HUES64 (cell line): ENCODE results near the gene CACNA1C.

Experiments
- H3K27ac ChIP-seq: 2 replicates; pipeline ENCODE4 v1.7.0; 2013; ENCODE audit warnings: low read depth, low read length, inconsistent platforms
- H3K27me3 ChIP-seq: 2 replicates; pipeline ENCODE4 v1.6.1; 2013; ENCODE audit warnings: mild to moderate bottlenecking, low read length; ENCODE audit not compliant: insufficient read depth
- H3K36me3 ChIP-seq: 2 replicates; pipeline ENCODE4 v1.6.1; 2013; ENCODE audit warnings: mild to moderate bottlenecking, low read length; ENCODE audit not compliant: insufficient read depth
- H3K4me1 ChIP-seq: 2 replicates; pipeline ENCODE4 v1.6.1; 2013; ENCODE audit warnings: mild to moderate bottlenecking, low read length, moderate library complexity; ENCODE audit not compliant: insufficient read depth
- H3K4me3 ChIP-seq: 2 replicates; pipeline ENCODE4 v1.5.1; 2013; ENCODE audit warnings: mild to moderate bottlenecking, low read length, moderate library complexity
- H3K9ac ChIP-seq: 2 replicates; pipeline ENCODE4 v1.6.1; 2013; ENCODE audit warnings: mild to moderate bottlenecking, low read depth, low read length
- H3K9me3 ChIP-seq: 2 replicates; pipeline ENCODE4 v1.6.1; 2013; ENCODE audit warnings: low read depth, low read length; ENCODE audit not compliant: insufficient read depth
- WGBS: fragments of 150-250, 120-280 bp; methylation state at CpG from one replicate; pipeline ENCODE4 v1.1.7; 2013; ENCODE audit warnings: missing lambda C conversion rate; 5-methylcytosine and 5-hydroxymethylcytosine counted together

Gene CACNA1C

DNA sequence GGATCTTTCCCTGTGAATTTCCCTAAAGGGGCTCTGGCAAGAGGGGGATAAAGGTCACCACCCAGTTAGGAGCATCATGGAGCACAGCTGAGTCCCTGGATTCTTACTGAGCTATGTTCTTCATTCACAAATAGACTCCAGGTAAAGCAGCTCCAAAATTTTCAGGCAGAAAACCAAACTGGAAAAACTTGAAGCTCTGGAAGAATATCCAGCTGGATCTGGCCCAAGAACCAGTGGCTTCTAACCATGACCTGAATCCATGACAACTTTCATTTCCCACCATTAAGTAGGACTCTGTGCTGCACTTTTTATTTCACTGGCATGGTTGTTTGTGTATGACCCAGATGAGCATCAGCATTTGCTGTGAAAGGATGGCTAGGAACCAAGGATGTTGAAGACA, 561.6 kb downstream of the CACNA1C start:
- Histone ChIP-seq H3K36me3 (no peaks in the 10 kb centered on the region), H3K4me1 (no peaks in the 10 kb centered on the region), H3K4me3 (no peak overlapping the region), H3K27ac (no peak overlapping the region), H3K9ac (no peak overlapping the region), H3K9me3 (no peaks in the 10 kb centered on the region), H3K27me3 (no peaks in the 10 kb centered on the region)

- H3K4me3 ChIP-seq, result no peak overlapping the region
- no peak overlapping the region for H3K9ac ChIP-seq
- H3K4me1 ChIP-seq, result no peaks in the 10 kb centered on the region
- WGBS, result 82% methylated on average over 13 of the region's 14 CpGs
- no peak overlapping the region for H3K27ac ChIP-seq
- no peaks in the 10 kb centered on the region for H3K36me3 ChIP-seq
- no peaks in the 10 kb centered on the region for H3K9me3 ChIP-seq
- H3K27me3 ChIP-seq, result no peaks in the 10 kb centered on the region
Observed at GRCh38 chr12:2615665-2616402, 563.0 kb downstream of the CACNA1C start.

GRCh38 chr12:2616763-2617162, 564.0 kb downstream of the CACNA1C start:
- H3K27me3 ChIP-seq, result no peaks in the 10 kb centered on the region
- WGBS, result 85% methylated on average over 10 of the region's 10 CpGs
- no peaks in the 10 kb centered on the region for H3K9me3 ChIP-seq
- H3K4me3 ChIP-seq, result no peak overlapping the region
- H3K4me1 ChIP-seq, result no peaks in the 10 kb centered on the region
- no peak overlapping the region for H3K9ac ChIP-seq
- no peaks in the 10 kb centered on the region for H3K36me3 ChIP-seq
- no peak overlapping the region for H3K27ac ChIP-seq

- H3K27me3 ChIP-seq, result no peaks in the 10 kb centered on the region
- no peak overlapping the region for H3K27ac ChIP-seq
- 91% methylated on average over 8 of the region's 8 CpGs for WGBS
- H3K4me3 ChIP-seq, result no peak overlapping the region
- no peaks in the 10 kb centered on the region for H3K9me3 ChIP-seq
- no peaks in the 10 kb centered on the region for H3K36me3 ChIP-seq
- no peak overlapping the region for H3K9ac ChIP-seq
- H3K4me1 ChIP-seq, result no peaks in the 10 kb centered on the region
Observed at GRCh38 chr12:2617365-2617764, 564.6 kb downstream of the CACNA1C start.

- Histone ChIP-seq H3K27ac (no peak overlapping the region), H3K9ac (no peak overlapping the region), H3K4me1 (no peaks in the 10 kb centered on the region), H3K9me3 (no peaks in the 10 kb centered on the region), H3K27me3 (no peaks in the 10 kb centered on the region), H3K36me3 (no peaks in the 10 kb centered on the region), H3K4me3 (no peak overlapping the region)
- WGBS, result 93% methylated on average over 11 of the region's 12 CpGs
Observed at GRCh38 chr12:2618291-2618995, 565.7 kb downstream of the CACNA1C start.

DNA sequence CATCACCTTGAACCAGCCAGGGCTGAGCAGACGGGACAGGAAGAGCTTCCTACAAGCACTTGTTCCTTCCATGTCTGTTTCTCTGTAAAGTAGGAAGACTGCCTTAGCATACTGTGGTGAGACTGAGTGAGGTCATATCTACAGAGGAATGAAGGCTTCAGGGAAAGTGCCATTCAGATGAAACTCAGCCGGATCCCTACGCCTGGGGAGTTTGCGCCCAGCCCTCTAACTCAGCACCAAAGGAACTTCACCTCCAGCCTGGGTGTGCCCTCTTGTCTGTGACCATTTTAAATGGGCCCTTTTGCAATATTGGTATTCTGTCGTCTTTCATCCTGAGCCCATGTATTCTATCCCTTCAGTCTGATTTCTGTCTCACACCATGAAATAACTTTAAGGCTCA, 566.3 kb downstream of the CACNA1C start:
- 97% methylated on average over 5 of the region's 5 CpGs for WGBS
- no peaks in the 10 kb centered on the region for H3K27me3 ChIP-seq
- H3K9me3 ChIP-seq, result no peaks in the 10 kb centered on the region
- H3K36me3 ChIP-seq, result no peaks in the 10 kb centered on the region
- H3K4me3 ChIP-seq, result no peak overlapping the region
- H3K9ac ChIP-seq, result no peak overlapping the region
- H3K27ac ChIP-seq, result no peak overlapping the region
- no peaks in the 10 kb centered on the region for H3K4me1 ChIP-seq

- 92% methylated on average over 6 of the region's 6 CpGs for WGBS
- Histone ChIP-seq H3K9me3 (no peaks in the 10 kb centered on the region), H3K4me3 (no peak overlapping the region), H3K36me3 (no peaks in the 10 kb centered on the region), H3K27me3 (no peaks in the 10 kb centered on the region), H3K4me1 (peaks cover 21% of the 10 kb centered on the region), H3K27ac (no peak overlapping the region), H3K9ac (no peak overlapping the region)
Observed at GRCh38 chr12:2622460-2622859, 569.7 kb downstream of the CACNA1C start.

- Histone ChIP-seq H3K27me3 (no peaks in the 10 kb centered on the region), H3K27ac (no peak overlapping the region), H3K4me3 (no peak overlapping the region), H3K4me1 (peaks cover 29% of the 10 kb centered on the region), H3K9me3 (no peaks in the 10 kb centered on the region), H3K36me3 (no peaks in the 10 kb centered on the region), H3K9ac (no peak overlapping the region)
- 90% methylated on average over 5 of the region's 5 CpGs for WGBS
Observed at GRCh38 chr12:2623472-2623871, 570.7 kb downstream of the CACNA1C start.

DNA sequence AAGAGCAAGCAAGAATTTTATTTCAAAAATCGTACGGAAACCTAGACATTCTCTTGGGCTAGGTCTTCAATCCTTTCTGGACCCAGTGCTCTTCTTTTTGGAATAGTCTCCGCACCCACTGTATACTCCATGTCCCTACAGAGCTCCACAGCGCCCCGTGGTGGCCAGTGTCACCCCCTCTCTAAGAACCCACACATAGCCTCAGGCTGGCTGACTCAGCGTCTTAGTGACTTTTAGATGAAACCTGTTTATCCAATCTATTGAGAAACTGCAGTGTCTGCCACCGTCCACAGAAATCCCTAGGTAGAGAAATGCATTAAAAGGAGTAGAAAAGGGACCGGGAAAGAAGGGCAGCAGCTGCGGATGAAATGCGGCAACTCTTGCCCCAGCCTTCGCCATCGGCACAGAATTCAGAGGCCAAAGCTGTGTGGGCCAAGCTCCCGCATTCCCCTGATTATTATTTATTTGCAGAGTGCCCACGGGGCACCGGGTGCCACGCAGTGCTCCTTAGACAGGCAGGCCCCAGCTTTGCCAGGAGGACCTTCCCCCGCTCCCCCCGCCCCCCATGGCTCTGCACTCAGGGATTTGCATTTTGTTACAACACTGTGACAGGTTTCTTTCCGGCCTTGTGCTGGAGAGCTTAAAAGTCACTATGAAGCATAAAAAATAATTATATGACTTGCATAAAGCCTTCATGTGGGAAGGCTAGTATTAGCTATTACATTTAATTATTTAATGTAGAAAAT, 571.9 kb downstream of the CACNA1C start:
- Histone ChIP-seq H3K4me3 (no peak overlapping the region), H3K9ac (0 out of 2 replicates have a peak overlapping the region, but pooled peaks have one; percentile 9), H3K36me3 (no peaks in the 10 kb centered on the region), H3K4me1 (peaks cover 29% of the 10 kb centered on the region), H3K27ac (no peak overlapping the region), H3K27me3 (no peaks in the 10 kb centered on the region), H3K9me3 (no peaks in the 10 kb centered on the region)
- WGBS, result 42% methylated on average over 19 of the region's 19 CpGs

- peaks cover 29% of the 10 kb centered on the region for H3K4me1 ChIP-seq
- H3K27me3 ChIP-seq, result no peaks in the 10 kb centered on the region
- 0 out of 2 replicates have a peak overlapping the region, but pooled peaks have one; percentile 41 for H3K27ac ChIP-seq
- no peak overlapping the region for H3K9ac ChIP-seq
- H3K9me3 ChIP-seq, result no peaks in the 10 kb centered on the region
- no peak overlapping the region for H3K4me3 ChIP-seq
- WGBS, result 55% methylated on average over 13 of the region's 13 CpGs
- no peaks in the 10 kb centered on the region for H3K36me3 ChIP-seq
Observed at GRCh38 chr12:2625289-2625612, 572.5 kb downstream of the CACNA1C start.

DNA sequence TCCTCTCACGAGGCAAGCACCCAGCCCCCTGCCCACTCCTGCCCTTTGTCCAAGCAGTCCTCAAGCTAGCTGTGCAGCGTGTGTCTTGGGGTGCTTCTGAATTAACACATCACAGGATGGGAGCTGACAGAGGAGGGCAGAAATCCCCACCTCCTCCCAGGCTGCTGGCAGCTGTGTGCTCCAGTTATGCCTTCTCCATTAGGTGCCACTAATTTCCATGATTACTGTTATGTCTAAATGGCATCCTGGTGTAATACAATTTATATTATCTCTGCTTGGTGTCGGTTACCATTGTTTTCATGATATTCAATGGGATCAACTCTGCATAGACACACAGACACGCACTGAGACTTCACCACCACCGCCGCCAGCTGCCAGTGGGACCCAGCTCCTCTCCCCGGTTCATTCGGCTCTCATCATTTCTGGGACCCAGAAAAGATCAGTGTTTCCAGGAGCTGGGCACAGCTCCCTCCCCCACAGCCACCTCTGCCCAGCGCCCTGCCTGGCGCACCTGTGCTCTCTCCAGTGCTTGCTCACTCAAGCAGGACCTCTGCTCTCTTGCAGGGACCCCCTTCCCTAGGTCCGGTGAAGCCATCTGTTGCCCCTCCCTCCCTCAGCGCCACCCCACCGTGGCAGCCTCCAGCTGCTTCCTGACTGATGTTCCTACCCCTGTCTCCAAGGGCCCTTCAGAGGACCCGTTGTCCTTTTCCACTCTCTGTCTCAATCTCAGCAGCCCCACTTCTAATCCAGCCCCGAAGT, 574.5 kb downstream of the CACNA1C start:
- H3K4me3 ChIP-seq, result no peak overlapping the region
- H3K9ac ChIP-seq, result no peak overlapping the region
- H3K27ac ChIP-seq, result no peak overlapping the region

More for the DNA sequence above, 574.5 kb downstream of the CACNA1C start:
- WGBS, result 78% methylated on average over 15 of the region's 15 CpGs
- Histone ChIP-seq H3K9me3 (no peaks in the 10 kb centered on the region), H3K36me3 (no peaks in the 10 kb centered on the region), H3K27me3 (no peaks in the 10 kb centered on the region), H3K4me1 (peaks cover 29% of the 10 kb centered on the region)
